Forelimb muscle (tissue), 1 donor: ENCODE measurements around the gene PPP1R36. TPM values are rescaled to one million over a fixed set of nuclear protein-coding genes. Genes with fewer than 3 reads are reported as not detected.
"Not testable (repeated sequence)": the region's sequence is repeated elsewhere in the genome, so short reads cannot be mapped to it uniquely, and the experiment has no call there.

ENCODE experiments used
- DNase-seq: peaks from one replicate; pipeline ENCODE4 v3.0.0-alpha.2; 2013; ENCODE audit warnings: low read depth
- polyA plus RNA-seq: library from polyadenylated mRNA; unstranded; fragments of 120-200 nt; gene quantifications from one replicate; pipeline ENCODE4 v1.2.1, GENCODE V29; 2013; ENCODE audit not compliant: insufficient read length

PPP1R36 gene, protein sequence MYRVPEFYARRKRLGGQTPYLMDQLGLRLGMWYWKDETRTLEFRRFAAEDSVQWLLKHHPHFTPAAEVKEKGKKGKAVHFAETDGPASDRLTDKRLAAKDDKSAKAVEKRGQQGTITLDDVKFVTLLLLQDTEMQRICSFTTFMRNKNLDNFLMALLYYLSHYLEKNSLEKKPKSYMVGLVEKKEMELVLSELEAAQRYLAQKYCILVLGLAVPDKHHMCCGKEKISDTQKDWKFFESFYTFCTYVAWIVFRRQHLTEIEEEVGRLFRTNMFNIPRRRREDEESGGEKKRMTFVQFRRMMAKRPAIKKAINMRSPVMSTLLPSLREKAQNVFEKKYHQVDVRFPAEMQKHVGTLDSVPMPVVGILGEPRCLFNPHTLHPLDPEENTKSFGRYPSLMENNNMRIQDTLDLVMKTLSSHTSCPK
- polyA plus RNA-seq = 0.40 TPM

DNA sequence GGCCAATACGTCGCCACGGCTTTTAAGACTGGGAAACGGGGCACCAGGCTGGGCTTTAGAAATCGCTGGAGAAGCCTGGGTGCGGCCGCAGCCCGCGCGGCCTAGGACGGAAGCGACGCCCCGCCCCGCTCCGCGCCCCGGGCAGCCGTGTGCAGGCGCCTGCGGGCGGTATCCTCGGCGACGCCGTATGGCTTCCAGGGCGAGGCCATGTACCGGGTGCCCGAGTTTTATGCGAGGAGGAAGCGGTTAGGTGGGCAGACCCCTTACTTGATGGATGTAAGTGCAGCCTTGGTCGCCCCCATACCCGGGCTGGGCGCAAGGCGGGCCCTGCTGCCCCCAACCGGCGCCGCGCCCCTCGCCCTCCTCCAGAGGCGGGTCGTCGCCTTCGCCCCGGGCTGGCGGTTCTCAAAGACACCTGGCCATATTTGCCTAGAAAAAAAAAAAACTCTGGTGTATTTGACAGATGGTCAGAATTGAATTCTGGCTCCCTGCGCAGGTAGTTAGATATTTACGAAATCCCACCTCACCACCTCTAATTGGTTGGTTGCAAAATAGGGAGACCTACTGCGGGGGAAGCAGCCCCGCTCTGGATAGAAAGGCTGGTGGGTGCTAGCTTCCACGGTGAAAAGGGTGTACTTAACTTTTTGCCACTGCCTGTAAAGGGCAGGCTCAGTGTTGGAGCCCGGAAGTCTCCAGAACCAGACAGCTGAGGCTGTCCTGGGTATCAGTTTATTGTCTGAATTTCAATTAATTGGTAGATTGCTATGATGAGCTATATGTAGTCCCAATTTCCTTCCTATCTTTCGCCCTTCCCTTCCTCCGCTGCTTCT is at the start of gene PPP1R36:
PPP1R36 (plus strand) TSS at position 171 of the 830 bp plus-strand sequence; CDS start at position 208, 37 bp downstream.
- DNase-seq = no peak

DNA sequence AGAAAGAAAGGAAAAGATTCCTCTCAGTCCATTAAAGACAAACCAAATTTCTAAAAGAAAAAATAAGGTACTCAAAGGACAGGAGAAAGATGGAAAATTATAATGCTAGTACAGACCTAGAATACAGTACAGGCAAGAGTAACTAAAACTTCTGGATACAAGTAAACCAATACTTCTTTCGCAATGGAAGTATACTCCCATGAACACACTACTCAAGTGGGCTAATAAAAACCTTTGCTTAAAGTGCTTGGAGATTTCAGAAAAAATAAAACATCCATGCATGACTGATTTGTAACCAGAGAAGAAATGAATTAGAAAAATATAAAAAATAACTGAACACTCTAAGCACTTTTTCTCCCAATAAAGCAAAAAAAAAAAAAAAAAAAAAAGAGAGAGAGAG is 49.7 kb upstream of the PPP1R36 start:
- no peak for DNase-seq

DNA sequence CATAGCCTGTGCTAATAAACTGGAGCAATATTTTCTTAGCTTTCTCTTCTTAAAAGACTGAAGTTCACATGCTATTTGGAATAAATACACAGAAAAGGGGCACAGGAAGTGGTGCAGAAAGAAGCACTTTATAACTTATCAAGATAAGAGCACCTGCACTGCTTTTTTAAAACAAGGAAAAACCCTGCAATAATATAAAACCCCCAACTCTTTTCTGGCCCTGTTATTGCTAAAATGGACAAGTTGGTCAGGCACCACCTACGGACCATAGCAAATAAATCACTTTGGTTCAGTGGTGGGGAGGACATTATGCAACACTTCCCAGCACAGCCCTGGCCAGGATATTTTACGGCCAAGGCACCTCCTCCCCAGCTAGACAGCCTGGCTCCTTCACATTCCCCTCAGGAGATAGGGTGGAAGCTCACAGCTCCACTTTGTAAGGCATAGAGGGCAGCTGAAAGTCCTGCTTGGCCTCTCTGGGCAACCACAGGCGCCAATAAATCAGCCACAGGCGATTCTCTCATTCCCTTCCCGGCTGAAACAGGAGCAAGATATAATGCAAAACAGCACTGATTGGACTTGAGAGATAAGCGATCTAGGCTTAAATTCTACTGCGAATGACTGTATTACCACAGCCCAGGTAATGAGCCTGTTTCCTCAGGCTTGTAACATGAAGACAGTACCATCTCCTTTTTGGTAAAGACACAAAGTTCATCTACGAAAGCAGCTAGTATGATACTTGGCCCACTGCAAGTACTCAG is 48.2 kb upstream of the PPP1R36 start:
- DNase-seq = no peak

DNA sequence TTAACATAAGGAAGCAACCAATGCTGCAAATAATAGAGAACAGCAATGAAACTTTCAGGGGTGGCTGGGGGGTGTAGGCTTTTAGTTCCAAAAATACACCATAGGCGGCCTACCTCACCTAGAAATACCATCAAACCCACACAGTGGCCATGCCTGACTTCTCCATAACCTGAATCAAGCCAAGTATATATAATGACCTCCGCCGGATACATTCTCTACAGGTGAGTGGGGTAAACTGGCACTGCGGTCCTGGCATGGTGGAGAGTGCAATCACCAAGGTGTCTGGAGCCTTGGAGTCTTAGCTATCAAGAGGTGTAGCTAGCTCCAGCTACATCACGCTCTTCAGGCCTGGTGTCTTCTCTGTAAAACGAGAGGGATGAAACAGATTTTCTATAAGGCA is 47.3 kb upstream of the PPP1R36 start:
- no peak for DNase-seq

DNA sequence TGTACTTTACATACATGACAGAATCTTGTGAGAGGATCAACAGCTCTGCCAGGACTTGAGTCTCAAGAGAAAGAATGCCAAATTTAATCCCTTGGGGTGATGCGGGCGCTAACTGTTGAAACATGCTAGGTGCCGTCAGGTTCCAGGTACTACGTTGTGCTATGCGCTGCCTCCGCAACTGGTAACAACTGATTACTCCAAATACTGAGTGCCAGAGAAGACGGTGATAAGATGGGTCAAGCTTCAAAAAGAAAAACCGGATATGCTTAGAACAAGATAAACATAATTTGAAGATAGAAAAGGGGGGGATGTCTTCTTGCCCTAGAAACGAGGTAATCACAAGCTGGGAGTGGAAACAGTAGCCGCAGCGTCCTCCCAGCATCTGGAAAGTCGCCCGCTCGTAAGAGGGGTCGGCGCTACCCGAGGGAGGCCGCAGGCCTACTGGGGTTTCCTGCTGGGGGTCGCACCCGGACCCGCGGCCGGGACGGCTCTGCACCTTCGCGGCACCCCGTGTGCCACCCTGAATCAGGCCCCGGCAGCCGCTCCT is 46.8 kb upstream of the PPP1R36 start:
- no peak for DNase-seq

DNA sequence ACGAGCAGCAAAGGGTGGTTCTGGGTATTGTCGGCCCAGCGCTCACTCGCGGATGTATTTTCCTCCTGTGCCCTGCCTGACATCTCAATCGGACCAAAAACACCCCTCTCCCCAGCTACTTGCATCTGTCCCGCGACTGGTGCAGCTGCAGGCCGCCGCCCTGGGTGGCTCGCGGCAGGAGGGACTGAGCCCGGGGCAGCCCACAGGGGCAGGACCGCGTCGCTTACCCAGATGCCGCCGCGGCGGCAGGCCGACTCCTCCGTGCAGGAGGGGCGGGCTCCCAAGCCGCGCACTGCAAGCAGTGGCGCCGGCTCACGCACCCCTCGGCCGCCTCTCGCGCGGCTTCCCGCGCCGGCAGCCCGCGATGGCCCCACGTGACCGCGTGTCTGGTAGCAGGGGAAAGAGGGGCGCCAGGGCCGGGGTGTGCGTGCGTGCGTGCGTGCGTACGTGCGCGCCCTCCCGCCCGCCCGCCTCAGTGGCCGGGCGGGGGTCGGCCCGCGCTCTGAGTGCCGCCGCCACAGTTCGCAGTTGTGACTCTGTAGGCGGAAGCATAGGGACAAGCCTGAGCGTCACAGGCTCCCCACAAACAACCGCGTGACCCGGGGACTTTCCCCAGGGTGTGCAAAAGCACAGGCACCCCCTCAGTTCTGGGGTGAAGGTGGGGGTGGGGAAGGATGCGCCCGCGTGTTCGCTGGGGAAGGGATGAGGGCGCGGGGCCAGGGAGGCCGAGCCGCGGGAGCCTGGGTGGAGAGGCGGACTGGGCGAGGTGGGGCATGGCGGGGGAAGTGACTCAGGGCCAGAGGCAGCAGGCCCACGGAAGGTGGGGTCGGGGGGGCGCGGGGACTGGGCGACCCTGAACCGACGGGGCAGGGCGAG is 46.1 kb upstream of the PPP1R36 start, which contains the start of gene ZBTB25:
ZBTB25 (minus strand) TSS at position 405 of the 876 bp plus-strand sequence. CDS start 13,305 bp downstream, outside the sequence.
- DNase-seq = peak; percentile 78

DNA sequence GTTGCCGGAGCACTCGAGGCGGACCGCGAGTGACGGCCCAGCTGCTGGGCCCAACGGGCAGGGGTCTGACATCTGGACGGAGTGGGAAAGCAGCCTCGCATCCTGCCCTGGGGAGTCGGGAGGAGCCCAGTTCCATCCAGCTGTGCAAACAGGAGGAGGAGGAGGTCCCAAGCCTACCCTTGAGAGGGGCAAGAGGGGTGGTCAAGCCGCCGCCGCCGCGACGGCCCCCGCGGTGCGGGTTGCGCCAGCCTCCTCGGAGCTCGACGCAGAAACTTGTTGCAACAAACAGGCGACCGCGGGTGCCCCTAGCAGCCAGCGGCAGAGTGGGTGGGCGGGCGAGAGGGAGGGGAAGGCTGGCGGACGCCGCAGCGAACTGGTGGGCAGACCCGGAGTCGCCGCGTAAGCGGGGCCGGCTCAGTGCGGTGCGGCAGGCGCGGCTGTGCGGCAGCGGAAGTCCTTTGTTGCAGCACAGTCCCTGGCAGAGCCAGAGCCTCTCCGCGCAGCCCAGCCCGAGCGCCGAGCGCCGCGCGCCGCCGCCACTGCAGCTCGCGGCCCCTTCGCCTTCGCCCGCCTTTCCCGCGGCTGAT is 45.4 kb upstream of the PPP1R36 start, which contains the start of gene ZBTB1:
ZBTB1 (plus strand) TSS at position 461 of the 587 bp plus-strand sequence. CDS start 16,735 bp downstream, outside the sequence.
- DNase-seq = peak; percentile 39

DNA sequence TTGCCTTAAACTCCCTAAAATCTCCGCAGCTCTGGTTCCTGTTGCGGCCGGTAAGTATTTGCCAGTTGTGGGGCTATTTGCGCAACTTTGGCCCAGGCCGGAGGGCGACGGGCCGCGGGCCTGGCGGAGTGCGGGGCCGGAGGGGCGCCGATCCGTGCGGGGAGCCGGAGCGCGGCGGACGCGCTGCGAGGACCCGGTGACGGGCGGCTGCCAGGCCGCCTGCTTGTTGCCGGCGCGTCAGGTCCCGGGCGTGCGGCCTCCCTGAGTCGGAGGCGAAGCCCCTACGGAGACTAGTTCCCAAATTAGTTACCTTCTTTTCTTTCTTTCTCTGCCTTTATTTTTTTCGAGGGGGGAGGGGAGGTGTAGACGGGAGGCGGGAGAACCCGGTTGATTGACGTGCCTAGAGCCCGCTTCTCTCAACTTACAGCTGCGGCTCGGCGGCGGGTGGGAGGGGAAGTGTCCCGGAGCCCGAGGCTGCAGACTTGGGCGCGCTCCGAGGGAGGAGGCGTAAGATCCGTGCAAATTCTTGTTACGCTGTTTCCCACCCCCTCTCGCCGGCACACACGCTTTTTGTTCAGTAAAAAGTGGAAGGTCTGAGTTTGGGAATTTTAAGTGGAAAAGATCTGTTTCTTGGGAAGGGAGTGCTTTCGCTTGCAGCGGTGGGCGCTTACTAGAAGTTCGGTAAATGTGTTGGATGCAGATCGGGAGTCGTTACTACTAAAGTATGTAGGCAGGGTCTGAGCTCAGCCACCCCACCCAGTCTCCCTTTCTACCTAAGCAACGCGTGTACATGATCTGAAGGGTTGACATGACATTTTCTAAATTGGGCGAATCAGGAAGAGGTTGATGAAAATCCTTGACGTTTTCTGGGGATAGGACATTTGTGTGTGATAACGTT is 44.6 kb upstream of the PPP1R36 start:
- peak; percentile 81 for DNase-seq

DNA sequence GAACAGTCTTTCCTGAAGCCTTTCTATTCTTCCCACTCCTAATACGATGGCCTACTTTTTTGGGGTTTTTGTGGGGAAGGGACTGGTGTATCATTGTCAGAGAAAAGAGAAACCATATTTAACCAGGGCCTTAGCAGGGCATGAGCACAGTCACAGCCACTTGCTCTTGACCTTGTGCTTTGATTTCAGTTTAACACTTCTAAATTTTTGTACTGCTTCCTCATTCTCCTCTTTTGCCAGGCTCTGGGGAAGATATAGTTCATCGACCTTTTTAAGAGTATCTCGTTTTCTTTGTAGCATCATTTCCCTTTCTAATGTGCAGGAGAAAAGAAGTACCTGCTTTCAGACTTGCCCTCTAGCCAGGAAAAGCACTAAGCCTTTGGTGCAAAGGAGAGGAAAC is 43.0 kb upstream of the PPP1R36 start:
- DNase-seq = no peak

DNA sequence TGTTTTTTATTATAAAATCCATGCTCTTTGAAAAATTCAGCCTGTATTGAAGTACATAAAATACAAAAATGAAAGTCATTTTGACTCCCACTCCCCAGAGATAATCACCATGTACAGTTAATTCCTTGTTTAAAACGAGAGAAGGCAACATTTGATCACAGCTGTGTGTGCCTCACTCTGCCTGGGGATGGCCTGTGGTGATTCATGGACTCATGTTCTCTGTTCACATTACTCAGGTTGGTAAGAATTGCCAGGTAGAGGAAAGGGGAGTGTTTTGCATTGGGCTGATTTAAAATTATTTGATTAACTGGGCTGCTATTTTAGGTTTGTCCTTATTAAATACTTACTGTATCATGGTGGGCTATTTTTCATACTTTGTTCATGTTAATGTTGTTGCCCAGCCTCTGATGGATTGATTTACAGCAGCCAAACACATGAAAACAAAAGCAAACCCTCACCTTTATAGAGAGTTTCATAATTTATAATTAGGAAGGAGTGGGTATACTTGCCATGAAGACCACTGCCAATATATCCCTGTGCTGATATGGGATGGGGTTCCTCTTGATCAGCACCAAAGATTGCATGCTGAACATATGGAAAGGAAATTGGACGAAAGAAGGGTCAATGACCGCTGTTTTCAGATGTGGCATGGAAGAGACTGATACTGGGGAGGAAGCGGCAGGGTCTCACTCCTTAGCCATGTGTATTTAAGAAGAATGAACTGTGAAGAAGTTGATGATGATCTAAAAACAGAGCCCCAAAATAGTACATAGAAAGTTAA is 42.2 kb upstream of the PPP1R36 start:
- no peak for DNase-seq

DNA sequence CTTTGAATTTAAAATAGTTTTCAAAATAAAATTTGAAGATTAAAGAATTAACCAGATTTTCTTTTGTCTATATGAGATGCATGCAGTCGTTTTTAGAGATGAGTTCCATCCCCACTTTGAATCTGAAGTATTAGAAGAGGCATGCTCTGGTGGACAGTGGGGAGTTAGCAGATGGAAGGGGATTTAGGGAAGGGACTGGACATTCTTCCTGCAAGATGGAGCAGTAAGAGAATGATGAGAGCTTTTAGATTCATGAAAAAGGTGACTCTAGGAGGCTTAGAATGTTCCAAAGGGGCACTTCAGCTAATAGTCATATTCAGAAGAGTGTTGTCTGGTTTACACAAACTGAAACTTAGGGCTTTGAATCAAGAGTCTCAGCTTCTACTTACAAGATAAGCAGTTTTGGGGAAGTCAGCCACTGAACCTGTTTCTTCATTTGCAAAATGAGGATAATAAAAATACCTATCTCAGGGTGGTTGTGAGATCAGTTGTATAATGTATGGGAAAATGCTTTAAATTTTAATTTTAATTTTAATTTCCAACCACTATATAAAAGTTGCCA is 41.5 kb upstream of the PPP1R36 start:
- no peak for DNase-seq

DNA sequence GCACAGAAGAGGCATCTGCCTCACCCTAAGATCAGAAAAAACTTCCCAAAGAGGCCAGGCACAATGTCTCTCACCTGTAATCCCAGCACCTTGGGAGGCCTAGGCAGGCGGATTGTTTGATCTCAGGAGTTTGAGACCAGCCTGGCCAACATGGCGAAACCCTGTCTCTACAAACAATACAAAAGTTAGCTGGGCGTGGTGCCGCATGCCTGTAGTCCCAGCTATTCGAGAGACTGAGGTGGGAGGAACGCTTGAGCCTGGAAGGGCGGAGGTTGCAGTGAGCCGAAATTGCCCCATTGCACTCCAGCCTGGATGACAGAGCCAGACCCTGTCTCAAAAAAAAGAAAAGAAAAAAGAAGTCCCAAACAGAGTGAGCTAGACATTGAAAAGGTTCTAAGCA is 40.7 kb upstream of the PPP1R36 start:
- no peak for DNase-seq

DNA sequence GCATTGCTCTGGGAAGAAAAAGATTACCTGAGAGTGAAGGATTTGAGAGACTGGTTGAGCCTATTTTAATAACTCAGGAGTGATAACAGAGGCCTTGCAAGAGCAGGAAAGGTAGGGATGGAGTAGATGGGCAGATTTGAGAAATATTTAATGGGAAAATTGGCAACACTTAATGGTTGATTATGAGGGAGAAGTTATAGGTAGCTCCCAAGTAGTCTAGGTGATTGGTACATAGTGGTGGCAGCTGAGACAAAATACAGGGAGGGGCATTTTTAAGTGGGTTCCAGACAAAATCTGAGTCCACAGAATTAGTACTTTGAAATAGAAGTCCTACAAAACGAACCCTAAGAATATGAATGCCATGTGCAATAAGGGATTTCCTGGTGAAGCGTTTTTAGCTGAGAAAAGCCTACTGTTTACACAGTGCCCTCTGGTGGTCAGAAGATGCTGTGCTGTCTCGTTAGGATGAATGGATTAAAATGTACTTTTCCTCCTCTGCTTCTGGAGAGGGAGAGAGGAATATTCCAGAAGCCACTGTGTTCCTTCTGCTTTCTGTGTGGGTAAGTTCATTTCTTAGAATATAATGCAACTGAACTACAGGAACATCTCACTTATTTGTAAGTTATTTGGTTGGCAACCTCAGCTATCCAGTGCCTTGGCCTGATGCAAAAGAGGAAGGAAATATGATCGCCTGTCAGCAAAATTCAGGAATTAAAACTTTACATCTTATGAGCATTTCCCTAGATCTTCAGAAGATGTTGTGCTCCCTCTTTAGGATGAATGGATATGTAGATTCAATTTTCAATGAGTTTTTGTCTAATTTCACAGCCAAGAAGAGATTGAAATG is 38.7 kb upstream of the PPP1R36 start:
- peak; percentile 56 for DNase-seq

DNA sequence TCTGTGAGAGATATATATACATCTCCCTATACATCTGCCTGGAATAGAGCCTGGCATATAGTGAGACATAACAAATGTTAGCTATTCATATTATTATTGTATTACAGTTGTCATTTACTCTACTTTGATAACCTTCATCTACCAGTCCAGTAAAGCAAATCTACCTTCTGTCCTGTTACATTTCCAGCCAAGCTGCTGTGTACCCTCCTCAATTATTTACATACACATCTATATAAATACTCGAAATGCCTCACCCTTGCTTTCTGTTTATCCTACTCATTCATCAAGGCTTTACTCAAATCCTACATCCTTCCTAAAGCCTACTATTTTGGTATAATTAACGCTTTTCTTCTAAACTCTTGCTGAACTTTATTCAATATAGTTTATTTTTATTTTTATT is 36.5 kb upstream of the PPP1R36 start:
- DNase-seq = no peak

DNA sequence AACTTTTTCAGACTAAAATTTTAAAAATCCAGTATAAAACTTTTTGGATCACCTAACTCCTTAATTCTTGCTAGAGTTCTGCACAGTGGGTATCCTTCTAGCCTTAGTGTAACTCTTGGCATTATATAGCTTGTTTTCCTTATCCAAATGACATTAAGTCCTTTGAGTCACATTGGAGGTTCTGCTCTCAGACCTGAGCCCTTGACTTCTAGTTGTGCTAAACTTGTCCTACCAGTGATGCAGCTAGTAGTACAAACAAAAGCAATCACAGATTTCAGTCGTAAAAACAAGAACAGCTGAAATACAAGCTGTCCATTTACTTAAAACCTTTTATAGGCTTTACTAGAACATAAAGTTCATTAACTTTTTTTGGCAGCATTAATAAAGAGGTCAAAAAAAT is 34.7 kb upstream of the PPP1R36 start:
- no peak for DNase-seq

DNA sequence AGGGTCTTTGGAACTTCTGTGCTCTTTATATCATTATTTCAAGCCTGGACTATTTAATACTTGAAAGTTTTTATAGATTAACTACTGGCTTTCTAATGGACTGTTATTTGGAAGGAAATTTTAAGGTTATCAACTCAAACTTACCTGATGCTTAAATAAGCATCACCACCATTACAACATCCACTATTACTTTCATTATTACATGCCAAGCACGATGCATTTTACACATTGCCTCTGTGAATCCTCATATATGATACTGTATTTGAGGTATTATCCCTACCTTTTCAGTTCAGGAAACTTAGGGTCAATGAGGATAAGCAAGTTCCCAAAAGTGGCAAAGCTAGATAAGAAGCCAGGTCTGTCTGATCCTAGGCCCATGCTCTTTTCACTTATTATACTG is 32.8 kb upstream of the PPP1R36 start:
- DNase-seq = no peak

DNA sequence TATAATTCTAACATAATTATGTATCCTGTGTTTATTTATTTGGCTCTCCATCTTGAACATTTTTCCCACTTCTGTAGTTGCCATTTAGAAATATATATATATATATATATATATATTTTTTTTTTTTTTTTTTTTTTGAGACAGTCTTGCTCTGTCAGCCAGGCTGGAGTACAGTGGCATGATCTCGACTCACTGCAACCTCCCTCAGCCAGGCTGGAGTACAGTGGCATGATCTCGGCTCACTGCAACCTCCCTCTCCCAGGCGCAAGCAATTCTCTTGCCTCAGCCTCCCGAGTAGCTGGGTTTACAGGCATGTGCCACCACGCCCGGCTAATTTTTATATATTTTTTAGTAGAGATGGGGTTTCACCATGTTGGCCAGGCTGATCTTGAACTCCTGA is 32.1 kb upstream of the PPP1R36 start:
- DNase-seq = not testable (repeated sequence)
